ENCODE data around the gene KCNIP1. TPM values are rescaled to one million over a fixed set of nuclear protein-coding genes. Genes with fewer than 3 reads are reported as not detected.
A peak's percentile ranks its signal among the peaks of the same experiment; 100 is the strongest.

The KCNIP1 gene
- polyA plus RNA-seq, 3 donors = not detected

GRCh38 chr5:170504616-170505266, 921 bp downstream of the KCNIP1 start:
- Histone ChIP-seq H3K4me3 (replicated peaks in 1 of 3; ENCODE audit: low read depth in 2 of 3, low read length in 3 of 3) (no peak overlapping the region), H2AFZ (ENCODE audit: insufficient read depth, low read depth, low read length, poor library complexity, severe bottlenecking) (no peak overlapping the region), H3K79me2 (ENCODE audit: insufficient read depth, low read length) (no peaks in the 10 kb centered on the region), H3K9ac (ENCODE audit: insufficient read depth, low read length, poor library complexity, severe bottlenecking) (peak overlapping the region; percentile 27), H3K9me3 (replicated peaks in 1 of 2; ENCODE audit: control insufficient read depth in 1 of 2, insufficient read depth in 1 of 2, low read length in 2 of 2) (peaks cover 0 to 5% of the 10 kb centered on the region in 2 donors), H3K27ac (ENCODE audit: low read depth in 1 of 2, low read length in 2 of 2) (no peak overlapping the region), H3K4me2 (replicated peaks; ENCODE audit: extremely low read depth, low read length, poor library complexity, severe bottlenecking) (peak overlapping the region; percentile 65), H4K20me1 (ENCODE audit: insufficient read depth, low read length) (no peaks in the 10 kb centered on the region), H3K4me1 (ENCODE audit: control insufficient read depth in 1 of 2, insufficient read depth in 2 of 2, low read length in 2 of 2) (peaks cover 15 to 19% of the 10 kb centered on the region in 2 donors), H3K36me3 (replicated peaks in 1 of 2; ENCODE audit: control insufficient read depth in 1 of 2, insufficient read depth in 2 of 2, low read length in 2 of 2) (no peaks in the 10 kb centered on the region), H3K27me3 (ENCODE audit: control insufficient read depth in 2 of 2, insufficient read depth in 2 of 2, low read length in 2 of 2) (peaks cover 9 to 31% of the 10 kb centered on the region in 2 donors)
- Mint-ChIP-seq H3K27me3 (ENCODE audit: low read depth in 3 of 3) (peaks cover 33 to 50% (median 42%) of the 10 kb centered on the region in 3 donors), H3K4me3 (peak overlapping the region; percentile 37 to 82), H3K36me3 (peaks cover 3 to 13% of the 10 kb centered on the region in 2 donors), H3K4me1 (peaks cover 27% of the 10 kb centered on the region), H3K27ac (no peak overlapping the region), H3K9me3 (peaks cover 0 to 13% (median 5%) of the 10 kb centered on the region in 7 donors)
- WGBS (ENCODE audit: insufficient coverage) = 95% methylated on average over 14 of the region's 23 CpGs
- DNase-seq = no peak
- intact Hi-C loops (cut with micrococcal nuclease) = loop anchor here in 1 of 2 donors (5.0 kb wide), 1 partner anchor 37 kb away; no protein-coding TSS in a partner anchor
- TF ChIP-seq CTCF (IDR thresholded peaks at IDR 0.05) = no peak

GRCh38 chr5:170508036-170508435, 4.2 kb downstream of the KCNIP1 start:
- Histone ChIP-seq H3K4me1 (ENCODE audit: control insufficient read depth in 1 of 2, insufficient read depth in 2 of 2, low read length in 2 of 2) (peaks cover 15 to 25% of the 10 kb centered on the region in 2 donors), H3K27ac (ENCODE audit: low read depth in 1 of 2, low read length in 2 of 2) (no peak overlapping the region), H4K20me1 (ENCODE audit: insufficient read depth, low read length) (no peaks in the 10 kb centered on the region), H3K27me3 (ENCODE audit: control insufficient read depth in 2 of 2, insufficient read depth in 2 of 2, low read length in 2 of 2) (peaks cover 9 to 24% of the 10 kb centered on the region in 2 donors), H3K9ac (ENCODE audit: insufficient read depth, low read length, poor library complexity, severe bottlenecking) (no peak overlapping the region), H2AFZ (ENCODE audit: insufficient read depth, low read depth, low read length, poor library complexity, severe bottlenecking) (no peak overlapping the region), H3K4me3 (replicated peaks in 1 of 3; ENCODE audit: low read depth in 2 of 3, low read length in 3 of 3) (no peak overlapping the region), H3K36me3 (replicated peaks in 1 of 2; ENCODE audit: control insufficient read depth in 1 of 2, insufficient read depth in 2 of 2, low read length in 2 of 2) (no peaks in the 10 kb centered on the region), H3K79me2 (ENCODE audit: insufficient read depth, low read length) (no peaks in the 10 kb centered on the region), H3K9me3 (replicated peaks in 1 of 2; ENCODE audit: control insufficient read depth in 1 of 2, insufficient read depth in 1 of 2, low read length in 2 of 2) (no peaks in the 10 kb centered on the region), H3K4me2 (replicated peaks; ENCODE audit: extremely low read depth, low read length, poor library complexity, severe bottlenecking) (no peak overlapping the region)
- Mint-ChIP-seq H3K27ac (peak overlapping the region in 1 of 7 donors; percentile 6), H3K9me3 (peaks cover 0 to 8% (median 4%) of the 10 kb centered on the region in 7 donors), H3K36me3 (peaks cover 3 to 9% of the 10 kb centered on the region in 2 donors), H3K27me3 (ENCODE audit: low read depth in 3 of 3) (peaks cover 29 to 42% (median 34%) of the 10 kb centered on the region in 3 donors), H3K4me1 (peaks cover 22% of the 10 kb centered on the region), H3K4me3 (no peak overlapping the region)
- DNase-seq = no peak
- WGBS (ENCODE audit: insufficient coverage) = 96% methylated on average over 3 of the region's 5 CpGs
- intact Hi-C loops (cut with micrococcal nuclease) = no loop called here
- no peak for TF ChIP-seq CTCF (IDR thresholded peaks at IDR 0.05)
